Endothelial cell of umbilical vein (primary cell): ENCODE results near the gene BAG3. TPM values are rescaled to one million over a fixed set of nuclear protein-coding genes. Genes with fewer than 3 reads are reported as not detected.

Experiments used
- BruUV-seq: library from RNA; stranded (reverse); fragments of 400-500 nt; replicated peaks from 2 replicates; lab custom pipeline; 2021; lab: Mats Ljungman, UMichigan
- CTCF ChIA-PET: fragments of 300-600, 350-600 bp; sonication (Branson Sonifier 250); formaldehyde crosslinking; loops from one replicate; lab custom pipeline; 2021; ENCODE audit warnings: antibody characterized with exemption, inconsistent platforms; lab: Charles Lee
- POLR2A ChIA-PET: fragments of 300-600, 350-600 bp; sonication (Branson Sonifier 250); formaldehyde crosslinking; loops from one replicate; lab custom pipeline; 2021; ENCODE audit warnings: antibody characterized with exemption, inconsistent platforms; lab: Charles Lee
- DNase-seq: peaks from one replicate; pipeline ENCODE4 v3.0.0-alpha.2; 2011; ENCODE audit warnings: low read depth, low spot score
- FAIRE-seq: peaks from 2 replicates; lab custom pipeline; 2011; peaks lifted over from hg19 to GRCh38; lab: Jason Lieb, UNC
- H2AFZ ChIP-seq: 2 replicates; pipeline ENCODE4 v1.6.0; 2012; ENCODE audit warnings: low read depth, low read length, control low read depth, inconsistent platforms
- H3K27ac ChIP-seq: 2 replicates; pipeline ENCODE4 v1.5.1; 2011; ENCODE audit warnings: low read depth, mild to moderate bottlenecking, control low read depth, low read length, moderate library complexity; ENCODE audit not compliant: insufficient read depth
- H3K27me3 ChIP-seq, 2 experiments: 2 replicates each; pipeline versions ENCODE4 v1.6.0 to v1.6.1; 2011; ENCODE audit warnings: low read length in 2 of 2, mixed read lengths in 1 of 2; ENCODE audit not compliant: control insufficient read depth in 2 of 2, insufficient read depth in 2 of 2
- H3K36me3 ChIP-seq, 2 experiments: 2 replicates in 1 of 2; 3 replicates in 1 of 2; pipeline ENCODE4 v1.5.1; 2011; ENCODE audit warnings: low read length in 2 of 2, mild to moderate bottlenecking in 1 of 2, moderate library complexity in 1 of 2; ENCODE audit not compliant: control insufficient read depth in 2 of 2, insufficient read depth in 2 of 2; ENCODE audit errors: extremely low read depth in 1 of 2
- H3K4me1 ChIP-seq: 3 replicates; pipeline ENCODE4 v1.5.1; 2011; ENCODE audit warnings: mild to moderate bottlenecking, low read length; ENCODE audit not compliant: control insufficient read depth, insufficient read depth; ENCODE audit errors: extremely low read depth
- H3K4me2 ChIP-seq: 2 replicates; pipeline ENCODE4 v1.6.1; 2011; ENCODE audit warnings: low read length, control low read depth, mixed read lengths; ENCODE audit not compliant: insufficient read depth
- H3K4me3 ChIP-seq, 3 experiments: fragments of 200-600 bp in 1 of 3; sonication (generic), shearing (Covaris generic) in 1 of 3; replicated peaks in 1 of 3; 2 replicates each; pipeline ENCODE4 v1.5.1; 2011 to 2016; ENCODE audit warnings: control low read depth in 3 of 3, low read length in 3 of 3, mild to moderate bottlenecking in 2 of 3, inconsistent platforms in 1 of 3, low read depth in 1 of 3, moderate library complexity in 1 of 3; ENCODE audit not compliant: insufficient read depth in 1 of 3
- H3K79me2 ChIP-seq: 2 replicates; pipeline ENCODE4 v1.6.0; 2012; ENCODE audit warnings: low read length, inconsistent platforms; ENCODE audit not compliant: control insufficient read depth, insufficient read depth
- H3K9ac ChIP-seq: replicated peaks from 2 replicates; pipeline ENCODE3; 2011; ENCODE audit warnings: low read length, control low read depth; ENCODE audit not compliant: insufficient read depth; ENCODE audit errors: extremely low read depth
- H3K9me1 ChIP-seq: replicated peaks from 3 replicates; pipeline ENCODE4 v1.6.0; 2011; ENCODE audit warnings: mild to moderate bottlenecking, low read length; ENCODE audit not compliant: control insufficient read depth, insufficient read depth; ENCODE audit errors: extremely low read depth
- H3K9me3 ChIP-seq: replicated peaks from 2 replicates; pipeline ENCODE4 v1.5.1; 2012; ENCODE audit warnings: low read length, inconsistent platforms; ENCODE audit not compliant: control insufficient read depth, insufficient read depth
- H4K20me1 ChIP-seq: replicated peaks from 2 replicates; pipeline ENCODE3; 2011; ENCODE audit warnings: mild to moderate bottlenecking, low read length; ENCODE audit not compliant: control insufficient read depth, insufficient read depth; ENCODE audit errors: extremely low read depth
- GATA2 ChIP-seq: IDR thresholded peaks from 2 replicates; pipeline ENCODE4 v1.7.0; 2011; ENCODE audit warnings: low read depth, mild to moderate bottlenecking, moderate library complexity, mixed read lengths, low read length; ENCODE audit not compliant: insufficient read length, insufficient read depth
- MYC ChIP-seq: IDR thresholded peaks from one replicate; pipeline ENCODE4 v1.6.1; 2011; ENCODE audit warnings: mild to moderate bottlenecking, low read depth, low read length
- POLR2A ChIP-seq: IDR thresholded peaks from 2 replicates; pipeline ENCODE4 v1.6.1; 2012; ENCODE audit warnings: low read depth, mild to moderate bottlenecking, control low read depth, low read length
- POLR2AphosphoS5 ChIP-seq: IDR thresholded peaks from 2 replicates; pipeline ENCODE4 v1.6.1; 2012; ENCODE audit warnings: low read depth, mild to moderate bottlenecking, control low read depth, low read length, moderate library complexity; ENCODE audit not compliant: insufficient read depth
- dilution Hi-C: fragments of 300-500 bp; cut with MboI; formaldehyde crosslinking; loops from one replicate; pipeline ENCODE4 v1.15.0; 2019; ENCODE audit warnings: low sequenced_read_pairs; ENCODE audit not compliant: extremely low pct_ligation_motif_present
- intact Hi-C: fragments of 100-400 bp; cut with micrococcal nuclease; formaldehyde crosslinking; loops from one replicate; pipeline ENCODE4 v1.10.0; 2022
- polyA plus RNA-seq, 4 experiments: library from polyadenylated mRNA; depleted of rRNA in 3 of 4; stranded (reverse) in 3 of 4; unstranded in 1 of 4; fragments of >200 nt; gene quantifications; 2 replicates each; pipeline versions ENCODE4 v1.2.1 to v1.2.3, GENCODE V29; 2011 to 2012; ENCODE audit warnings: missing spikeins in 1 of 4
- total RNA-seq: library from RNA; stranded (reverse); gene quantifications from 2 replicates; pipeline ENCODE4 v1.2.3, GENCODE V29; 2021

Gene BAG3
- total and polyA plus RNA-seq, 2 donors (not counting 3 experiments of a cell fraction or from before 2014, with no cell fraction given): 25.2 to 66.7 TPM

GRCh38 chr10:119726676-119727261, 75.6 kb downstream of the BAG3 start:
- Histone ChIP-seq H3K27me3 (no peaks in the 10 kb centered on the region), H4K20me1 (no peaks in the 10 kb centered on the region), H3K9me3 (no peaks in the 10 kb centered on the region), H3K36me3 (no peaks in the 10 kb centered on the region), H3K4me3 (peak overlapping the region; percentile 54 to 81 (median 74)), H3K4me2 (peak overlapping the region; percentile 55), H2AFZ (peak overlapping the region; percentile 73), H3K79me2 (peaks cover 20% of the 10 kb centered on the region), H3K9me1 (no peaks in the 10 kb centered on the region), H3K9ac (peak overlapping the region; percentile 73), H3K4me1 (peaks cover 20% of the 10 kb centered on the region), H3K27ac (peak overlapping the region; percentile 47)
- intact Hi-C loops: loop anchor here (1.0 to 2.0 kb wide), 2 partner anchors 11 to 130 kb away; partner anchors contain the start of gene TIAL1
- POLR2A ChIA-PET: interaction anchor here (0.9 to 2.3 kb wide), 5 partner anchors 11 to 130 kb away, joined by 3 to 8 read pairs (median 6); partner anchors contain the start of gene BAG3
- CTCF ChIA-PET: interaction anchor here (1.0 to 4.2 kb wide), 18 partner anchors 8 to 278 kb away, joined by 3 to 48 read pairs (median 5); partner anchors contain the start of genes BAG3, MCMBP and RGS10
- no TSS peak for BruUV-seq
- no peak for TF ChIP-seq GATA2
- no peak for TF ChIP-seq POLR2A
- no peak for TF ChIP-seq MYC
- no peak for TF ChIP-seq POLR2AphosphoS5
- peak; percentile 29 for DNase-seq
- dilution Hi-C loops: no loop called here
- peak; percentile 15 for FAIRE-seq

Other genes with a start within 250 kb of the BAG3 start
- 21.8 and 22.4 TPM in 2 replicates for gene RGS10, start 108.7 kb upstream of the BAG3 start, total RNA-seq
- 5.4 and 7.8 TPM in 2 replicates for gene RGS10, start 108.7 kb upstream of the BAG3 start, polyA plus RNA-seq
- gene TIAL1, start 54.4 kb upstream of the BAG3 start, total RNA-seq: 150 and 154 TPM in 2 replicates
- gene TIAL1, start 54.4 kb upstream of the BAG3 start, polyA plus RNA-seq: 45.4 and 57.7 TPM in 2 replicates
- gene INPP5F, start 74.7 kb downstream of the BAG3 start, total RNA-seq: 20.3 and 26.6 TPM in 2 replicates
- 4.5 and 6.1 TPM in 2 replicates for gene INPP5F, start 74.7 kb downstream of the BAG3 start, polyA plus RNA-seq
- 61.9 and 62.5 TPM in 2 replicates for gene MCMBP, start 221.5 kb downstream of the BAG3 start, total RNA-seq
- 41.8 and 44.8 TPM in 2 replicates for gene MCMBP, start 221.5 kb downstream of the BAG3 start, polyA plus RNA-seq
- gene SEC23IP, start 241.3 kb downstream of the BAG3 start, total RNA-seq: 83.1 and 85.4 TPM in 2 replicates
- 29.5 and 30.9 TPM in 2 replicates for gene SEC23IP, start 241.3 kb downstream of the BAG3 start, polyA plus RNA-seq